Heart right ventricle (tissue), 16 donors: ENCODE data around the gene GPR82. TPM values are rescaled to one million over a fixed set of nuclear protein-coding genes. Genes with fewer than 3 reads are reported as not detected.

Source experiments
- ATAC-seq, 8 donors: fragments of 200-7000 bp; cut with Tn5 transposase; one replicate each; pipeline ENCODE4 v1.9.1; 2020; ENCODE audit warnings: mild to moderate bottlenecking in 8 of 8, moderate library complexity in 8 of 8, moderate number of reproducible peaks in 1 of 8
- DNase-seq, 2 donors: peaks; one replicate each; pipeline ENCODE4 v3.0.0-alpha.2; 2020
- H3K27ac ChIP-seq, 10 donors: fragments of 200-600 bp; sonication (generic) in 2 of 10; one replicate each; pipeline versions ENCODE4 v1.5.0 to v1.8.0; 2020 to 2022; ENCODE audit warnings: mild to moderate bottlenecking in 3 of 10
- H3K27me3 ChIP-seq, 7 donors: fragments of 200-600 bp; one replicate each; pipeline ENCODE4 v1.8.0; 2021 to 2022; ENCODE audit warnings: mild to moderate bottlenecking in 2 of 7
- H3K36me3 ChIP-seq, 9 donors: fragments of 200-600 bp; sonication (generic) in 1 of 9; one replicate each; pipeline versions ENCODE4 v1.5.0 to v1.8.0; 2020 to 2022; ENCODE audit warnings: mild to moderate bottlenecking in 2 of 9
- H3K4me1 ChIP-seq, 9 donors: fragments of 200-600 bp; sonication (generic) in 1 of 9; one replicate each; pipeline versions ENCODE4 v1.5.0 to v1.8.0; 2020 to 2022; ENCODE audit warnings: mild to moderate bottlenecking in 4 of 9
- H3K4me3 ChIP-seq, 10 donors: fragments of 200-600 bp; sonication (generic) in 2 of 10; one replicate each; pipeline versions ENCODE4 v1.5.0 to v1.8.0; 2020 to 2022; ENCODE audit warnings: mild to moderate bottlenecking in 7 of 10, moderate library complexity in 2 of 10
- H3K9me3 ChIP-seq, 11 donors: fragments of 200-600 bp in 10 of 11; sonication (generic) in 2 of 11; one replicate each; pipeline versions ENCODE4 v1.5.0 to v1.8.0; 2013 to 2022; ENCODE audit warnings: mild to moderate bottlenecking in 2 of 11, control low read depth in 1 of 11, moderate library complexity in 1 of 11
- WGBS, 2 donors: extraction: QIAGEN DNeasy Blood & Tissue Kit; methylation state at CpG; one replicate each; pipeline ENCODE4 v1.1.7; 2013; ENCODE audit warnings: inconsistent platforms in 1 of 2; 5-methylcytosine and 5-hydroxymethylcytosine counted together
- intact Hi-C, 10 donors: fragments of 100-400 bp; cut with DNase I; formaldehyde crosslinking; loops; one replicate each; pipeline versions ENCODE4 v1.11.1 to v1.14.2; 2022
- polyA plus RNA-seq, 2 donors: library from polyadenylated mRNA; stranded (reverse); fragments of 200-250 nt; gene quantifications; one replicate each; pipeline ENCODE4 v1.2.3, GENCODE V29; 2013
- total RNA-seq, 10 donors: library from RNA; stranded (reverse); fragmentation: NEBNext Ultra II Directional in 3 of 10; extraction: Animal tissue kit (Norgen Biotek cat#: 25700) in 3 of 10; gene quantifications; one replicate each; pipeline versions ENCODE4 v1.2.1 to v1.2.4, GENCODE V29; 2021 to 2023
- TF ChIP-seq, protein P1 (sequence below), 9 donors: fragments of 200-600 bp; sonication (generic) in 2 of 9; IDR thresholded peaks; one replicate each; pipeline versions ENCODE4 v1.5.0 to v1.8.0; 2021 to 2022; ENCODE audit warnings: antibody characterized with exemption in 9 of 9, mild to moderate bottlenecking in 5 of 9, moderate library complexity in 1 of 9
- donor health status: Arrhythmogenic right ventricular cardiomyopathy.
- donor health status: ischemic (EF 13 %, LVEDD 7.1; RV severe dilation, severe dysfunction).
- donor health status: healthy with polysubstance abuse.
- donor health status: DM: no; HTN: yes; CAD: no.
- donor health status: DM: no; HTN: no; CAD: no.
- donor health status: ischemic (EF 25% LVEDD 6.9; RV normal size, moderate dysfunction).
- donor health status: ischemic (EF 25% LVEDD 5.7; RV mildly dilated, moderate dysfunction).
- donor health status: healthy.
- donor health status: DM: yes; HTN: yes; CAD: no.
- donor health status: Ischemic cardiomyopathy.
- donor health status: ischemic (EF 35%, LVEDD 5.7; RV mildly dilated, moderate dysfunction).
- donor health status: nonischemic (EF 11% LVEDD 7.7; RV severe dilation, severe dysfunction).
- donor health status: DM: yes; HTN: yes; CAD: no.
- donor health status: PGD.
- donor health status: ischemic (EF 29% LVEDD 5.4; RV normal size, mild dysfunction).
- donor health status: nonischemic (EF 23%, LVEDD 6.1; RV moderate dilation, normal function).

GPR82 gene
- total and polyA plus RNA-seq, 12 donors, result 0.06 to 0.36 (median 0.17) TPM; not detected in 8

DNA sequence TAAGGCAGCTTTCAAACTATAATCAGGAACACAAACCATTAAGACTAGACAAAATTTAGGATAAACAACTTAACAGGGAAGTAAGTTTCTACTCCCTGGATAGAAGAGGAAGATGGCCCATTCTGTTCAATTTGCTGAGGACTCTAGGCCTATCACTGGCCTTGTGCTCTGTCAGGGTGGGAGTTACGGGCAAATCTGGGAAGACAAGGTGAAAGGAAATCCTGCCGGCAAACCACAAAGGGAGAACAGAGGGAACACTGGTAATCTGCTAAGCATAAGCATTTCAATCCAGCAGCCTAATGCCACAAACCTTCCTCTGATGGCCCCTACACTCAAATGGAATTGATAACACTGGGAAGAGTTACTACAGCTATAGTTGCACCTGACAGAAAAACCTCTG lies 8.3 kb downstream of the GPR82 start:
- H3K9me3 ChIP-seq, result no peaks in the 10 kb centered on the region
- H3K27me3 ChIP-seq, result peaks cover 0 to 26% (median 0%) of the 10 kb centered on the region in 7 donors
- H3K4me1 ChIP-seq, result peaks cover 0 to 9% (median 0%) of the 10 kb centered on the region in 9 donors
- TF ChIP-seq, protein P1, sequence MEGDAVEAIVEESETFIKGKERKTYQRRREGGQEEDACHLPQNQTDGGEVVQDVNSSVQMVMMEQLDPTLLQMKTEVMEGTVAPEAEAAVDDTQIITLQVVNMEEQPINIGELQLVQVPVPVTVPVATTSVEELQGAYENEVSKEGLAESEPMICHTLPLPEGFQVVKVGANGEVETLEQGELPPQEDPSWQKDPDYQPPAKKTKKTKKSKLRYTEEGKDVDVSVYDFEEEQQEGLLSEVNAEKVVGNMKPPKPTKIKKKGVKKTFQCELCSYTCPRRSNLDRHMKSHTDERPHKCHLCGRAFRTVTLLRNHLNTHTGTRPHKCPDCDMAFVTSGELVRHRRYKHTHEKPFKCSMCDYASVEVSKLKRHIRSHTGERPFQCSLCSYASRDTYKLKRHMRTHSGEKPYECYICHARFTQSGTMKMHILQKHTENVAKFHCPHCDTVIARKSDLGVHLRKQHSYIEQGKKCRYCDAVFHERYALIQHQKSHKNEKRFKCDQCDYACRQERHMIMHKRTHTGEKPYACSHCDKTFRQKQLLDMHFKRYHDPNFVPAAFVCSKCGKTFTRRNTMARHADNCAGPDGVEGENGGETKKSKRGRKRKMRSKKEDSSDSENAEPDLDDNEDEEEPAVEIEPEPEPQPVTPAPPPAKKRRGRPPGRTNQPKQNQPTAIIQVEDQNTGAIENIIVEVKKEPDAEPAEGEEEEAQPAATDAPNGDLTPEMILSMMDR (IDR thresholded peaks at IDR 0.05), result no peak
- no peak overlapping the region for H3K4me3 ChIP-seq
- no peak overlapping the region for H3K27ac ChIP-seq
- ATAC-seq (no peak), DNase-seq (no peak)
- H3K36me3 ChIP-seq, result no peaks in the 10 kb centered on the region
- WGBS, 2 donors, result 46 to 83% methylated on average over 2 of the region's 2 CpGs
- intact Hi-C loops, result loop anchor here in 2 of 10 donors (10.0 kb wide), 1 partner anchor 177 kb away; no protein-coding TSS in a partner anchor

DNA sequence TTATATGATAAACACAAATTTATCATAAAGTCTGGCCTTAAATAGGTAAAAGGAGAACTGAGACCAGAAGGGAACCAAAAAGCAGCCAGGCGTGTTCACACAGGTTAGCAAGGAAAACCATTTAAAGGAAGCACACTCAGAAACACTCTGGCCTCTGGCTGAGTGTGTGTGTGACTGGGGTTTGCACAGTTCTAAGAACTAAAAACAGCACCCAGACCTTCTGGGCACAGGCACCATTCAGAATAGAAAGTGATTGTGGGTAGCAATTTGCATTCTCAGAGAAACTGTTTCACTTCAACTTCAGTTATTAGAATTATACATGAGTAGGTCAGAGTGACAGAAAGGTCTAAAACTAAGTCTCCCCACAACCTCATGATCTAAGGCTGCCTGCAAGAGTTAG lies 10.0 kb downstream of the GPR82 start:
- ATAC-seq (peak in 1 of 8 donors; percentile 35), DNase-seq (no peak)
- intact Hi-C loops, result loop anchor here in 2 of 10 donors (10.0 kb wide), 1 partner anchor 179 kb away; no protein-coding TSS in a partner anchor
- H3K9me3 ChIP-seq, result no peaks in the 10 kb centered on the region
- H3K36me3 ChIP-seq, result no peaks in the 10 kb centered on the region
- no peak overlapping the region for H3K27ac ChIP-seq
- no peak overlapping the region for H3K4me3 ChIP-seq
- H3K4me1 ChIP-seq, result peaks cover 0 to 9% (median 0%) of the 10 kb centered on the region in 9 donors
- TF ChIP-seq, protein P1 (IDR thresholded peaks at IDR 0.05), result no peak
- WGBS, 2 donors, result 74 to 92% methylated on average over 1 of the region's 1 CpG
- H3K27me3 ChIP-seq, result peaks cover 0 to 25% (median 0%) of the 10 kb centered on the region in 7 donors

DNA sequence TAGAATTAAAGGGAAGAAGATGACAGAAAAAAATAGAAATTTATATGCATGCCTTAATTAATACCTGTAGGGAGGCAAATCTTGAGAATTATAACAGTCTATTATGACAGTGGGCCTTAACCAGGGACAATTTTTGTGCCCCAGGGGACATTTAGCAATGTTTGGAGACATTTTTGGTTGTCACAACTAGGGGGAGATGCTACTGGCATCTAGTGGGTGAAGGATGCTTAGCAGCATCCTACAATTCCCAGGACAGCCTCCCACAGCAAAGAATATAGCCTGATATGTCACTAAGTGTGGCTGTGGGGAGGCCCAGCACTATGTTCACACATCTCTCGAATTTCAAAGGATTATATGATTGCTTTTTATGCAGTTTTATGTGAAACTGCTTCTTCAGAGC lies 10.5 kb downstream of the GPR82 start:
- H3K27ac ChIP-seq, result no peak overlapping the region
- peaks cover 0 to 9% (median 0%) of the 10 kb centered on the region in 9 donors for H3K4me1 ChIP-seq
- no peaks in the 10 kb centered on the region for H3K36me3 ChIP-seq
- no peaks in the 10 kb centered on the region for H3K9me3 ChIP-seq
- peak in 3 of 8 donors; percentile 26 to 52 (median 51) for ATAC-seq
- WGBS, 2 donors, result 17 to 40% methylated on average over 1 of the region's 1 CpG
- intact Hi-C loops, result loop anchor here in 2 of 10 donors (10.0 kb wide), 1 partner anchor 180 kb away; no protein-coding TSS in a partner anchor
- no peak overlapping the region for H3K4me3 ChIP-seq
- no peak for DNase-seq
- H3K27me3 ChIP-seq, result peaks cover 0 to 26% (median 0%) of the 10 kb centered on the region in 7 donors
- TF ChIP-seq, protein P1 (IDR thresholded peaks at IDR 0.05), result peak in 8 of 9 donors; percentile 5 to 55 (median 47)

DNA sequence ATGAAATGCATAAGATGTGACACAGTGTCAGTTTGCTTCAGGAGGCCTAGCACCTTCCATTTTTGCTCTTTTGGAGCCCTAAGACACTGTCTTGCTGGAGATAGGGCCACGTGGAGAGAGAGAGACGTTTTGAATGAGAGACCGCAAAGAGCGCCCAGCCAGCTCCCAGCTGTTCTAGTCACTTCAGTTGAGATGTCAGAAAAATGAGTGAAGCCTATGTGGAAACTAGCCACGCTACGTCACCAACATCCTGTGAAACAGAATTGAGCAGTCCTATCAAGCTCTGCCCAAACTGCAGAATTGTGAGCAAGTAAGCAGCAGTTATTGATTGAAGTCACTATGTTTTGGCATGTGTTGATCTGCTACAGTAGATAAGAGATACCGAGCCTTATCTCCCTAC lies 13.1 kb downstream of the GPR82 start:
- peaks cover 0 to 9% (median 0%) of the 10 kb centered on the region in 9 donors for H3K4me1 ChIP-seq
- no peak for ATAC-seq
- H3K27me3 ChIP-seq, result peaks cover 0 to 33% (median 0%) of the 10 kb centered on the region in 7 donors
- H3K9me3 ChIP-seq, result no peaks in the 10 kb centered on the region
- 72 to 77% methylated on average over 7 of the region's 7 CpGs for WGBS, 2 donors
- intact Hi-C loops, result loop anchor here in 2 of 10 donors (10.0 kb wide), 1 partner anchor 182 kb away; no protein-coding TSS in a partner anchor
- H3K36me3 ChIP-seq, result no peaks in the 10 kb centered on the region
- DNase-seq, result no peak
- H3K27ac ChIP-seq, result no peak overlapping the region
- no peak overlapping the region for H3K4me3 ChIP-seq
- TF ChIP-seq, protein P1 (IDR thresholded peaks at IDR 0.05), result no peak
